ENCODE data around the gene HDAC4. TPM values are rescaled to one million over a fixed set of nuclear protein-coding genes. Genes with fewer than 3 reads are reported as not detected.

HDAC4 gene
- total RNA-seq, 1 experiment from 2014 or later: 47.6 TPM

GRCh38 chr2:239143858-239144712 lies 256.7 kb downstream of the HDAC4 start:
- Histone ChIP-seq H3K4me1 (ENCODE audit: control insufficient read depth in 1 of 2, insufficient read depth in 2 of 2, low read length in 2 of 2) (peaks cover 0 to 4% of the 10 kb centered on the region in 2 experiments; a peak in 1 of 4 replicates), H3K9me2 (ENCODE audit: insufficient read depth) (no peaks in the 10 kb centered on the region), H3K4me2 (ENCODE audit: low read length) (no peak overlapping the region), H3K9ac (ENCODE audit: low read length) (no peak overlapping the region), H3K79me2 (ENCODE audit: insufficient read depth, low read length) (no peaks in the 10 kb centered on the region), H3K27me3 (ENCODE audit: insufficient read depth, low read length) (no peaks in the 10 kb centered on the region), H2AFZ (ENCODE audit: low read depth, low read length, poor library complexity, severe bottlenecking) (no peak overlapping the region), H3K36me3 (ENCODE audit: control insufficient read depth in 1 of 2, insufficient read depth in 2 of 2, low read length in 2 of 2) (peaks cover 0 to 11% of the 10 kb centered on the region in 2 experiments; a peak in 3 of 4 replicates), H3K9me3 (ENCODE audit: control insufficient read depth in 1 of 2, insufficient read depth in 1 of 2, low read depth in 1 of 2, low read length in 2 of 2) (no peaks in the 10 kb centered on the region), H3K4me3 (replicated peaks in 1 of 2; ENCODE audit: low read depth in 1 of 2, low read length in 2 of 2) (no peak overlapping the region), H4K20me1 (ENCODE audit: insufficient read depth) (no peaks in the 10 kb centered on the region), H3K27ac (ENCODE audit: low read depth, low read length) (no peak overlapping the region; the same call in 1 of the 2 replicates)
- no peak for TF ChIP-seq EZH2phosphoT487 (IDR thresholded peaks at IDR 0.05; ENCODE audit: borderline replicate concordance)
- peak; percentile 24 to 80 (median 75); a peak in 5 of 6 replicates for TF ChIP-seq CTCF (IDR thresholded peaks at IDR 0.05 in 2 of 3, conservative IDR thresholded peaks at IDR 0.05 in 1 of 3; ENCODE audit: borderline replicate concordance in 1 of 3, insufficient read depth in 1 of 3, low read depth in 2 of 3, low read length in 2 of 3)
- TF ChIP-seq SP1 (IDR thresholded peaks at IDR 0.05; ENCODE audit: low read depth): no peak
- no peak for TF ChIP-seq TCF7L2 (IDR thresholded peaks at IDR 0.05; ENCODE audit: borderline replicate concordance, extremely low read depth, insufficient read depth, insufficient read length)
- no peak for TF ChIP-seq REST (IDR thresholded peaks at IDR 0.05; ENCODE audit: low read depth)
- no peak for TF ChIP-seq FOSL1 (IDR thresholded peaks at IDR 0.05; ENCODE audit: low read depth)
- no peak for TF ChIP-seq ELF1 (IDR thresholded peaks at IDR 0.05; ENCODE audit: borderline replicate concordance, low read depth)
- TF ChIP-seq SRF (IDR thresholded peaks at IDR 0.05; ENCODE audit: low read depth): no peak
- no peak for TF ChIP-seq MAX (IDR thresholded peaks at IDR 0.05)
- no peak for TF ChIP-seq ZBTB33 (IDR thresholded peaks at IDR 0.05; ENCODE audit: extremely low read depth, insufficient replicate concordance, low read length)
- no peak for TF ChIP-seq CBX3 (IDR thresholded peaks at IDR 0.05; ENCODE audit: low read depth)
- no peak for TF ChIP-seq ZNF274 (IDR thresholded peaks at IDR 0.05; ENCODE audit: low read depth, low read length)
- no peak for TF ChIP-seq SIN3A (IDR thresholded peaks at IDR 0.05; ENCODE audit: low read depth)
- TF ChIP-seq ZFX (IDR thresholded peaks at IDR 0.05): no peak
- no peak for TF ChIP-seq JUND (IDR thresholded peaks at IDR 0.05)
- peak; percentile 63 for TF ChIP-seq RAD21 (IDR thresholded peaks at IDR 0.05; ENCODE audit: low read depth)
- intact Hi-C loops (cut with micrococcal nuclease): loop anchor here (5.0 kb wide), 1 partner anchor 253 kb away; no protein-coding TSS in a partner anchor
- ChIA-PET CTCF (interaction anchor here (0.8 kb wide), 1 partner anchor 16 kb away, joined by 4 read pairs; no protein-coding TSS in a partner anchor), POLR2A (no interaction called here), RAD21 (ENCODE audit: low non-redundant PET in 1 of 2, low total read pairs in 2 of 2, uncharacterized antibody in 2 of 2, unreplicated experiment in 2 of 2) (interaction anchor here in 1 of 2 experiments (0.6 kb wide), 2 partner anchors 77 to 1882 kb away, joined by 3 to 7 read pairs; no protein-coding TSS in a partner anchor)
- DNase-seq (ENCODE audit: low read depth, low spot score): peak; percentile 21
- no TSS peak for BruUV-seq (replicated peaks)
- ATAC-seq: peak; percentile 88
